22Rv1 (cell line): ENCODE measurements around the gene LENG9.

Source experiments
- ZFX ChIP-seq: fragments of 450-650 bp; IDR thresholded peaks from 2 replicates; pipeline ENCODE4 v1.6.1; 2017; ENCODE audit warnings: antibody characterized with exemption, borderline replicate concordance
- TF ChIP-seq, protein P1 (sequence below): fragments of 450-650 bp; IDR thresholded peaks from 2 replicates; pipeline ENCODE4 v1.5.1; 2017; ENCODE audit warnings: mild to moderate bottlenecking

DNA sequence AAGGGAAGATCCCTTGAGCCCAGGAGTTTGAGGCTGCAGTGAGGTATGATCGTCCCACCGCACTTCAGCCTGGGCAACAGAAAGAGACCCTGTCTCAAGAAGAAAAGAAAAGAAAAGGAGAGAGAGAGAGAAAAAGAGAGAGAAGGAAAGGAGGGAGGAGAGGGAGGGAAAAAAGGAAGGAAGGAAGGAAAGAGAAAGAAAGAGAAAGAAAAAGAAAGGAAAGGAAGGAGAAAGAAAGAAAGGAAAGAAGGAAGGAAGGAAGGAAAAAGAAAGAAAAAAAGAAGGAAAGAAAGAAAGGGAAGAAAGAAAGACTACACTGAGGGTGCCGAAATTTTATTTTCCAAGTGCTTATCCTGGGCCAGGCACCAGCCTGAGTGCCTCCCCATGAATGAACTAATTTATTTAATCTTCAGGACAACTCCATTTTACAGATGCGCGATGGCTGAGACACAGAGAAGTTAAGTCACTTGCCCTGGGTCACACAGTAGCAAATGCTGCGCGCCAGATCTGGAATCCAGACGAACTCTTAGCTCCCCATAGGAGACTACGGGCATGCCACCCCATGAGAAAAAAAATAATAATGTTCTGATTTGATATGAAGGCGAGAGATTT lies 6.8 kb upstream of the LENG9 start:
- TF ChIP-seq, protein P1, sequence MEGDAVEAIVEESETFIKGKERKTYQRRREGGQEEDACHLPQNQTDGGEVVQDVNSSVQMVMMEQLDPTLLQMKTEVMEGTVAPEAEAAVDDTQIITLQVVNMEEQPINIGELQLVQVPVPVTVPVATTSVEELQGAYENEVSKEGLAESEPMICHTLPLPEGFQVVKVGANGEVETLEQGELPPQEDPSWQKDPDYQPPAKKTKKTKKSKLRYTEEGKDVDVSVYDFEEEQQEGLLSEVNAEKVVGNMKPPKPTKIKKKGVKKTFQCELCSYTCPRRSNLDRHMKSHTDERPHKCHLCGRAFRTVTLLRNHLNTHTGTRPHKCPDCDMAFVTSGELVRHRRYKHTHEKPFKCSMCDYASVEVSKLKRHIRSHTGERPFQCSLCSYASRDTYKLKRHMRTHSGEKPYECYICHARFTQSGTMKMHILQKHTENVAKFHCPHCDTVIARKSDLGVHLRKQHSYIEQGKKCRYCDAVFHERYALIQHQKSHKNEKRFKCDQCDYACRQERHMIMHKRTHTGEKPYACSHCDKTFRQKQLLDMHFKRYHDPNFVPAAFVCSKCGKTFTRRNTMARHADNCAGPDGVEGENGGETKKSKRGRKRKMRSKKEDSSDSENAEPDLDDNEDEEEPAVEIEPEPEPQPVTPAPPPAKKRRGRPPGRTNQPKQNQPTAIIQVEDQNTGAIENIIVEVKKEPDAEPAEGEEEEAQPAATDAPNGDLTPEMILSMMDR, result no peak
- TF ChIP-seq ZFX, result no peak
